C4-2B (cell line): ENCODE results near the gene NUDT4.
"Not testable (repeated sequence)": the region's sequence is repeated elsewhere in the genome, so short reads cannot be mapped to it uniquely, and the experiment has no call there.

Source experiments
- ZFX ChIP-seq: fragments of 450-650 bp; IDR thresholded peaks from 2 replicates; pipeline ENCODE4 v1.6.1; 2017
- TF ChIP-seq, protein P1 (sequence below): fragments of 450-650 bp; conservative IDR thresholded peaks from 2 replicates; pipeline ENCODE4 v1.5.1; 2017; ENCODE audit warnings: mild to moderate bottlenecking

- TF ChIP-seq, protein P1, sequence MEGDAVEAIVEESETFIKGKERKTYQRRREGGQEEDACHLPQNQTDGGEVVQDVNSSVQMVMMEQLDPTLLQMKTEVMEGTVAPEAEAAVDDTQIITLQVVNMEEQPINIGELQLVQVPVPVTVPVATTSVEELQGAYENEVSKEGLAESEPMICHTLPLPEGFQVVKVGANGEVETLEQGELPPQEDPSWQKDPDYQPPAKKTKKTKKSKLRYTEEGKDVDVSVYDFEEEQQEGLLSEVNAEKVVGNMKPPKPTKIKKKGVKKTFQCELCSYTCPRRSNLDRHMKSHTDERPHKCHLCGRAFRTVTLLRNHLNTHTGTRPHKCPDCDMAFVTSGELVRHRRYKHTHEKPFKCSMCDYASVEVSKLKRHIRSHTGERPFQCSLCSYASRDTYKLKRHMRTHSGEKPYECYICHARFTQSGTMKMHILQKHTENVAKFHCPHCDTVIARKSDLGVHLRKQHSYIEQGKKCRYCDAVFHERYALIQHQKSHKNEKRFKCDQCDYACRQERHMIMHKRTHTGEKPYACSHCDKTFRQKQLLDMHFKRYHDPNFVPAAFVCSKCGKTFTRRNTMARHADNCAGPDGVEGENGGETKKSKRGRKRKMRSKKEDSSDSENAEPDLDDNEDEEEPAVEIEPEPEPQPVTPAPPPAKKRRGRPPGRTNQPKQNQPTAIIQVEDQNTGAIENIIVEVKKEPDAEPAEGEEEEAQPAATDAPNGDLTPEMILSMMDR: not testable (repeated sequence)
- TF ChIP-seq ZFX: not testable (repeated sequence)
These were observed 31.8 kb downstream of the NUDT4 start for GRCh38 chr12:93409343-93410187.
